Vagina (tissue), 2 donors: ENCODE measurements around the gene SLC36A4.

Experiments
- CTCF ChIP-seq, 3 experiments: fragments of 450-650 bp in 2 of 3; fragments of 200-600 bp in 1 of 3; sonication (generic) in 1 of 3; IDR thresholded peaks; one replicate each; pipeline ENCODE4 v1.5.1; 2017 to 2019; ENCODE audit warnings: antibody characterized with exemption in 3 of 3, mild to moderate bottlenecking in 2 of 3, moderate library complexity in 2 of 3
- POLR2A ChIP-seq, 2 donors: fragments of 450-650 bp; IDR thresholded peaks; one replicate each; pipeline ENCODE4 v1.6.1; 2017; ENCODE audit warnings: antibody characterized with exemption in 2 of 2, mild to moderate bottlenecking in 2 of 2, moderate library complexity in 2 of 2
- POLR2AphosphoS5 ChIP-seq, 2 donors: sonication (generic); formaldehyde crosslinking; IDR thresholded peaks; one replicate each; pipeline ENCODE4 v1.9.0; 2017; ENCODE audit warnings: antibody characterized with exemption in 2 of 2, mild to moderate bottlenecking in 2 of 2, low read depth in 1 of 2; ENCODE audit not compliant: insufficient read depth in 1 of 2

- no peak for TF ChIP-seq CTCF (IDR thresholded peaks at IDR 0.05)
- TF ChIP-seq POLR2A (IDR thresholded peaks at IDR 0.05) = no peak
- no peak for TF ChIP-seq POLR2AphosphoS5 (IDR thresholded peaks at IDR 0.05; ENCODE audit: insufficient read depth in 1 of 2, low read depth in 1 of 2)
Measured at GRCh38 chr11:93116641-93117441, 81.0 kb downstream of the SLC36A4 start.
